A673 (cell line): Measurements from ENCODE around the gene COL8A1.

Experiments
- CTCF ChIP-seq: fragments of 300-800, 200-600 bp; sonication (generic); conservative IDR thresholded peaks from 2 replicates; pipeline ENCODE4 v1.5.1; 2017; ENCODE audit warnings: low read depth, mild to moderate bottlenecking, antibody characterized with exemption, low read length, moderate library complexity, mixed read lengths
- EZH2 ChIP-seq: fragments of 200-600 bp; sonication (generic); IDR thresholded peaks from 2 replicates; pipeline ENCODE4 v1.6.1; 2017; ENCODE audit warnings: borderline replicate concordance, low read depth, mild to moderate bottlenecking, mixed read lengths, antibody characterized with exemption, low read length; ENCODE audit not compliant: poor library complexity, severe bottlenecking

- no peak for TF ChIP-seq CTCF
- no peak for TF ChIP-seq EZH2
Observed at GRCh38 chr3:99846477-99847160, 208.2 kb downstream of the COL8A1 start.
